CD4-positive, alpha-beta T cell treated with Interleukin-2 at 100 ng/mL for 4 hours (primary cell): ENCODE measurements around the gene MAGEB1.

Experiments used
- DNase-seq: peaks from one replicate; pipeline ENCODE4 v3.0.0-alpha.2; 2020; ENCODE audit warnings: low spot score

The MAGEB1 gene, protein sequence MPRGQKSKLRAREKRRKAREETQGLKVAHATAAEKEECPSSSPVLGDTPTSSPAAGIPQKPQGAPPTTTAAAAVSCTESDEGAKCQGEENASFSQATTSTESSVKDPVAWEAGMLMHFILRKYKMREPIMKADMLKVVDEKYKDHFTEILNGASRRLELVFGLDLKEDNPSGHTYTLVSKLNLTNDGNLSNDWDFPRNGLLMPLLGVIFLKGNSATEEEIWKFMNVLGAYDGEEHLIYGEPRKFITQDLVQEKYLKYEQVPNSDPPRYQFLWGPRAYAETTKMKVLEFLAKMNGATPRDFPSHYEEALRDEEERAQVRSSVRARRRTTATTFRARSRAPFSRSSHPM

DNA sequence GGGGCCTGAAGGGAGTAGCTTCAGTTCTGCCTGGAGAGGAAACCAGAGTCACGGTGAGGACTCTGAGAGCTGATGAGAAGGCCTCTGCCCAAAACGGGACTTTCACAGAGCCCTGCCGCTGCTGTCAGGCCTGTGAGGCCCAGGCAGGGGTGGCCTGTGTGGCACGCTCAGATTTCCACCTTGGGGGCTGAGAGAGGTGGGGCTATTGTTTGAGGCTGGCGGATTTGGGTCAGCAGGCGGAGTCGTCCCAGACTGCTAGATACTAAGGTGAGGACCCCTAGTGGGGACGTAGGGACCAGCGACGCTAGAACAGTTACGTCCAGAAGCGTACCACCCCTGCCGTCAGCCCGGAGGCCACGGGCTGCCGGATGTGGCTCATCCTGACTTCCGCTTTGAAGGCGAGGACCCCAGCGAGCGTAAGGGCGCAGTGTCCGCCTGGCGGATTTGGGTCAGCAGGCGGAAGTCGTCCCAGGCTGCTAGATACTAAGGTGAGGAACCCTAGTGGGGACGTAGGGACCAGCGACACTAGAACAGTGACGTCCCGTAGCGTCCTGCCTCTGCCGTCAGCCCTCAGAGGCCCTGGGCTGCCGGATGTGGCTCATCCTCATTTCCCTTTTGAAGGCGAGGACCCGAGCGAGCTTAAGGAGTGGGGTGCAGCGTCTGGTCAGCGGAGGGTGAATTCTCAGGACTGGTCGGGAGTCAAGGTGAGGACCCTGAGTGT lies at the start of gene MAGEB1:
TSS of gene MAGEB1 (plus strand) at position 378 of the 721 bp plus-strand sequence. CDS start 3,348 bp downstream, outside the sequence.
- DNase-seq = no peak

DNA sequence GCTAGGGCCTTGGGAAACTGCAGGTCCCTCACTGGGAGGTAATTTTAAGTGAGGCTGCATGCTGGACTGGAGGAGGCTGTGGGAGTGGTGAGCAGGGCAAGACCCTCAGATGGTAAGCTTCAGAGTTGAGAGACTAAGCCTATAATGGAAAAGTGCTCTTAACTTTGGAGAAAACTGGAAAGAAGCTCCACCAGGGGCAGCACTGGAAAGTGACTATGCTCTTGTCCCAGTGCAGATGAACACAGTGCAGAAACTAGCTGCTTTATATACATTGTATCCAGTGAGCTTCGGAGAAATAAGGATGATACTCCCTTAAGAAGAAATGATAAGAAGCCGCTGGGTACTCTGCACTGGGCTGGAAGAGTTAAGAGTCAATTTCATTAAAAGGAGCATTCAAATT lies 34.8 kb upstream of the MAGEB1 start:
- DNase-seq = no peak

DNA sequence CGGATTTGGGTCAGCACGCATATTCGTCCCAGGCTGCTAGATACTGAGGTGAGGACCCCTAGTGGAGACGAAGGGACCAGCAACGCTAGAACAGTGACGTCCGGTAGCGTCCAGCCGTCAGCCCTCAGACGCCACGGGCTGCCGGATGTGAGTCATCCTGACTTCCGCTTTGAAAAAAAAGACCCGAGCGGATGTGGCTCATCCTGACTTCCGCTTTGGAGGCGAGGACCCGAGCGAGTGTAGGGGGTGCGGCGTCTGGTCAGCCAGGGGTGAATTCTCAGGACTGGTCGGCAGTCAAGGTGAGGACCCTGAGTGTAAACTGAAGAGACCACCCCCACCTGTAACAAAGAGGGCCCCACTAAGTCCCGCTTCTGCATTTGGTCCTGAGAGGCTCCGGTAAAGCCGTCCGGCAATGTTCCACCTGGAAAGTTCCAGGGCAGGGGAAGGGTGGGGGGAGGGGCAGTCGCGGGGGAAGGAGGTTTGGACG lies 31.5 kb upstream of the MAGEB1 start, which contains the start of gene MAGEB2:
TSS of gene MAGEB2 (plus strand) at position 207 of the 487 bp plus-strand sequence. CDS start 3,018 bp downstream, outside the sequence.
- no peak for DNase-seq

DNA sequence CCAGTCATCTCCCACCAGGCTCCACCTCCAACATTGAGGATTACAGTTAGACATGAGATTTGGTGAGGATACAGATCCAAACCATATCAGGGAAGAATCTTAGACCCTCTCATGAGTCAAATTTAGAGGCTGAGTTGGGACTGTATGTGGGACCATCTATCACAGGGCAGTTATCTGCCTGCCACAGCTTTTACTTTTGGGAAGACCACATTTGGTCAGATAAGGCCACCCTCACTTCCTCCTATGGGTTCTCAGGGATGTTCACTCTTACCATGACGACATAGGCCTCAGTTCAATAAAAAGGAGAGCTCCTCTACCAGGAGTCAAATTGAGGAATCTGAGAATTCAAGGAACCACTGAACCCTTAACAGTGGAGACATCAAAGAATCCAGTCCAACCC lies 29.5 kb upstream of the MAGEB1 start:
- DNase-seq = no peak

DNA sequence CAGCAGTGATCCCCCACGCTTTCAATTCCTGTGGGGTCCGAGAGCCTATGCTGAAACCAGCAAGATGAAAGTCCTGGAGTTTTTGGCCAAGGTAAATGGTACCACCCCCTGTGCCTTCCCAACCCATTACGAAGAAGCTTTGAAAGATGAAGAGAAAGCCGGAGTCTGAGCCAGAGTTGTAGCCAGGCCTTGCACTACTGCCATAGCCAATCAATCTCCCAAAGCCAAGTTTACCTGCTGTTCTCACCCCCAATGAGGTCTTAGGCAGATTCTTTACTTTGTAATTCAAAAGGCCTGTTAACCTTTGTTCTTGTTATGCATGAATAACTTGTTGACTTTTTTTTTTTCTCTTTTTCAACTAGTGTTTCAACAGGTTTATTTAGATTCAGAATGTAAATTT lies 27.6 kb upstream of the MAGEB1 start:
- DNase-seq = no peak

DNA sequence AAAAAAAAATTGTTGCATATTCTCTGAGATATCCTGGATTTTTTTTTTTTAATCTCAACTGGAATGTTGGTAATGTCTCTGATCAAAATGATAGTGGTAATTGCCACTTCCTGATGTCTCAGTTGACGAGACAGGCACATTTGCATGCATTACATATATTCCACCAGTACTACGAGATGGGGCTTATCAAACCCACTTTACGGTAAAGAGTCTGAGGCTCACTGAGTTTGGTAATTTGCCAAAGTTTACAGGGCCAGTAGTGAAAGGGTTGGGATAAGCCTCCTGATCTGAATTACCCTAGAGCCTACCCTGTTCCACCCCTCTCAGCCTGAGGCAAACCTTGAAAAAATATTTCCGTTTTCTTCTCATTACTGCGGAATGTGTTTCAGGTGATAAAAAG lies 26.3 kb upstream of the MAGEB1 start:
- DNase-seq = no peak

DNA sequence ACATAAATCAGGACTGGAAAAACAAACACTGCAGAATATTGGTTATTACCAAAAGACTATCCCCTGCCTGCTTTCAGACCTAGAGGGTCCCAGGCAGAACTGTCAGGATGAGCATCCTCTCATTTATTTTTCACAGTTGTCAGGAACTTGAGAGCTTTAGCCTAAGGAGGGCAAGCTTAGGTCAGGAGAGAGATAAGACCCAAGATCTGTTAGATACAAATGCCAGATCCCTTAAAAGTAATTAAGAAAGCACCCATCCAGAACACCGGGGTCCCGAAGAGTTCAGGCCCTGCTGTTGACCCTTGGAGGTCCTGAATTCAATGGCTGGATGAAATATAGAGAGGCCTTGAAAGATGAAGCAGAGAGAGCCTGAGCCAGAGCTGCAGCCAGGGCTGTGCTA lies 22.4 kb upstream of the MAGEB1 start:
- no peak for DNase-seq

DNA sequence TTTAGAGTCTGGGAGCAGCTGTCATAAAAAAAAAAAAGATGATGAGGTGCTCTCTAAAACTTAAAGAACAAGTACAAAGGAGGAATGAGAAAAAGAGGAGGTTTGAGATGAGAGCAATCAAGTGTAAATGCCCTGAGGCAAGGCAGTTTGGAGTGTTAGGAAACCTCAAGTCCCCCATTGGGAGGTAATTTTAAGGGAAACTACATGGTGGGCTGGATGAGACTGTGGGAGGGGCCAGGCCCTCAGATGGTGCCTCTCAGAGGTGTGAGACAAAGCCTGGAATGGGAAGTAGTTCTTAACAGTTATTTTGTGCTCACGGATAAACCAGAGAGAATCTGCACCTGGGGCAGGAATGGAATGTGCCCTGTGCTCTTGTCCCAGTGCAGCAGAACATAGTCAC lies 18.4 kb upstream of the MAGEB1 start:
- DNase-seq = no peak

DNA sequence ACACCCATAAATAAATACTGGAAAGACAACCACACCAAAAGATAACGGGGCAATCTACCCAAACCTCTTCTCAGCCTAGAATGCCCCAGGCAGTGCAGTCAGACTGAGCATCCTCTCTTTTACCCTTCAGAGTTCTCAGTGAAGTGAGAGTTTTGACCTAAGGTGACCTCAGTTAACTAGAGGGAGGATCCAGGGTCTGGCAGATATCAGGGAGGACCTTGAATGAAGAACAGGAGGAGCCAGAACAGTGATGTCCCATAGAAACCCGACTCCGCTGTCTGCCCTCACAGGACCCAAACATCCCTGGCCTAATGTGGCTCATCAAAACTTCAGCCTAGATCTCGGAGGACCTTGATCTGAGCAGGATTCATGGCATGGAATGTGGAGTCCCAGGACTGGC lies 16.6 kb upstream of the MAGEB1 start, which contains the start of gene MAGEB3:
TSS of gene MAGEB3 (plus strand) at position 263 of the 400 bp plus-strand sequence. CDS start 5,268 bp downstream, outside the sequence.
- DNase-seq = no peak

DNA sequence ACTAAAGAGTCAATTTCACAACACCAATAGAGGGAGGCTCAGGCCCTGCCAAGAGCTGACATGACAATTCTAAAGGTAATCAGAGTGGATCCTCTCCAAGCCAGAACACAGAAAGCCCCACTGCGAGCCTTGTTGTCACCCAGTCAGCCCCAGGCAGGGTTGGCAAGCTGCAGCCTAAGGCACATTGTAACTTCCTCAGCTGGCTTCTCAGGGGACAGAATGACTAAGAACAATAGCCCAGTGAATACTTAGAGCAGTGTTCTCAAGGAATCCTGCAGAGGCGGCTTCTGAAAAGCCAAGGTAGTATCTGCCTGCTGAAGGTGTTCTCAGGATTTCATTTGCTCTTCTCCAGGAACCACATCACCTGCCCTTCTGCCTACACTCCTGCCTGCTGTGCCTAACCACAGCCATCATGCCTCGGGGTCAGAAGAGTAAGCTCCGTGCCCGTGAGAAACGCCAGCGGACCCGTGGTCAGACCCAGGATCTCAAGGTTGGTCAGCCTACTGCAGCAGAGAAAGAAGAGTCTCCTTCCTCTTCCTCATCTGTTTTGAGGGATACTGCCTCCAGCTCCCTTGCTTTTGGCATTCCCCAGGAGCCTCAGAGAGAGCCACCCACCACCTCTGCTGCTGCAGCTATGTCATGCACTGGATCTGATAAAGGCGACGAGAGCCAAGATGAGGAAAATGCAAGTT lies 5.1 kb upstream of the MAGEB1 start, which contains the start of gene MAGEB4:
TSS of gene MAGEB4 (plus strand) at position 277 of the 692 bp plus-strand sequence. CDS start at position 413, 136 bp downstream.
- DNase-seq = no peak

DNA sequence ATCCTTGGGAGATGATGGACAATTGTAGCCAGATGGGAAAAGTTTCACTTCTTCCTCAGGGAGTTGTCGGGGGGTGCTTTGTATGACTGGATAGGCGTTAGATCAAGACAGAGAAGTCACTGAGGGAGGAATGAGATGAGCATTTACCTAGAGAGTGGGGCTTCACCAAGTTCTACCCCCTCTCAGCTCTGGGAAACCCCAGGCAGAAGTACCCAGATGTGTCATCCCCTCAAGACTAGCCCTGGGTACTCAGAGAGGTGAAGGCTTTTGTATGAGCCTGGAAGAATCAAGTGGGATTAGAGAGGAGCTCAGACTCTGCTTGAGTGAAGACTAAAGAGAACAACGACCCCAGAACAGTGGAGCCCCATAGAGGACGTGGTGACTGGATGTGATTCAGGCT lies 1.9 kb downstream of the MAGEB1 start:
- no peak for DNase-seq

DNA sequence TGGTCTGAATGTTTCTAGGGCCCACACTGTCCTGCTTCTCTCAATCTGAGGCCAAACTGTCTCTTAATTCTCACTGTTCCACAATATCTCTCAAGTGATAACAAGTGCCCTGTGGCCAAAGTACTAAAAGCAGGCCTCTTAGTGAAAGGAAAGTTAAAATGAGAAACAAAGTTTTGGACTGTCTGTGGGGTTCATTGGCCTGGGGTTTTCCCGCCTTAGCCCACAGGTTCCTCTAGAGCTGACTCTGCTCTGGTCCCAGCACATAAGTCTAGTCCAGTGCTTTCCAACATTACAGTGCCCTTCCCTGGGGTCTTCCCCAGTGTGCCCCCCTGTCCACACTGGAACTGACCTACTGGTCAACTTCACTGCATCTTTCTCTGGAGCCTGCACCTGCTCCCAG lies 6.3 kb downstream of the MAGEB1 start:
- DNase-seq = no peak

DNA sequence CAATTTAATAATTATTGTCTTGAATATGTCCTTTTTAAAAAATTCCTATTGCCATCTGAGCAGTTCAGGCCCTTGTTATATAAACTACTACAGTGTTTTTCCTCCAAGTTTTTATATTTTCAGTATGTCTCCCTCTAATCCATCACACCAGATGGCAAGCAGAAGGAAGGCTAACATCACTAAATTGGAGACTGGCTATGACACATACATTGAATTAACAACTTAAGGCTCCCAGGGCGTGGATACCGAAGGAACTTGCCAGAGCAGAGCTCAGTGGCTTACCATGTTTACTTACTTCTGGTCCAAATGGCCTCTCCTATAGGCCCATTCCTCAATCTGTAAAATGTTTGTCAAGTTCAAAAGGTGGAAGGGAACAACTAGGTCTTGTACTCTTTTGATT lies 13.0 kb downstream of the MAGEB1 start:
- no peak for DNase-seq

DNA sequence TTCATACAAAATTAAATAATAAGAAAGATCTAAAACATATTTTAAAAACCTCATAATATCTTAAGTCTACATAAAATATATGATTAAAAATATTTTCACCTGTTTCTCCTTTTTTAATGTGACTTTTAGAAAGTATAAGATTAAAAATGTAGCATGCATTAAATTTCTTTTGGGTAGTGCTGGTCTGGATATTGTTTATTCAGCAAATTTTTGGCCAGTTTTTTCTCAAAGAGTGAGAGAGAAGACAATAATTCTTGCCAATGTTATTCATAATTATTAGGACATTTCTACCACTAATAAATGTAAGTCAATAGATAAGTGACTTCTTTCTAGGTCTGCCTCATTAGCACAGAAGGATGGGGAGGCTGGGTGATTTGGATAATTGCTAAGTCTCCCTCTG lies 14.1 kb downstream of the MAGEB1 start:
- DNase-seq = no peak

DNA sequence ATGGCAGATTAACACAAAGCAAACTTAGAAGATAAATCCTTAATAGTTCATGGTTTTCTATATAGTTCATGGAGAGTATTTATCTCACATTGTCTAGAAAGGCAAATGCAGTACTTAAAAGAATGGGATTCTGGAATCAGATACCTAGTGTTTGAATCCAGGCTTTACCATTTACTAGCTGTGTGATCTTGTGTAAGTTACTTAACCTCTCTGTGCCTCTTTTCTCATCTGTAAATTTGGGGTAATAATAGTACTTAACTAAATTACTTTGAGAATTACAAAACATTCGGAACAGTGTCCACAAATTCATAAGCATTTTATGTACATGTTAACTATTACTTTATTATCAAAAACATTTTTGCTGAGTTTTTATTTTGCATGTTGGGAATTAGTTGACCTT lies 15.8 kb downstream of the MAGEB1 start:
- DNase-seq = no peak

DNA sequence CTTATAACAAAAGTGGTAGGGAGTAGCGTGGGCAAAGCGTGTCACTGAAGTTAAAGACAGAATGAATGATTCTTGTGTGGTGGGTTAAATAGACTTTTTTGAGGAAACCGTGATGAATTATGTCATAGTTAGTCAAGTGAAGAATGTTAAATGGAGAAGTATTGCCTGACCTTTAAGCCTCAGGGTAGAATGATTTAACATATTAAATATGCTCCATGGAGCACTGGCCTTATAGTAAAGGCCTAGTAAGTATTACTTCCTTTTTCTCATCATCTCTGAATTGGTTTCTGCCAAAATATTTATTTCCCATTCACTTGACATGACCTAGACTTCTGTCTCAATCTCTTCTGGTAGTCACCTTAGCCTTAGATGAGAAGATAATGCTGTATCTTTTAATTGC lies 23.7 kb downstream of the MAGEB1 start:
- no peak for DNase-seq

DNA sequence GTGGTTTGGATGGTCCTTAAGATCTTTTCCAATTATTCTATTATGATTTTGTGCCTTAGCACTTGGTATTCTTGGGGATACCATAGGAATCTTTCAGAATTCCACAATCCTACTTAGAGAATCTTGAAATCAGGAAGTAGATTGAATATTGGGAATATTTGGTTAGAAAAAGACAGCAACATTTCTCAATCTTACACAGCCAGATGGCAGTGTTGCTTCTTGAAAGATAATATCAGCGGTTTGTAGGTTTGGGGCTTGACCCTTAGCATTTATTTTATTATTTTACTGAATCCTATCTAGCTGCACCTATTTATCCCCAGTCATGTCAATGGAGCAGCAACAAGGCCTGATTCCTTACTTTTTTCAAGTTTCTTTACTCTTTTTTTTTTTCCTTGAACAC lies 28.6 kb downstream of the MAGEB1 start:
- no peak for DNase-seq

DNA sequence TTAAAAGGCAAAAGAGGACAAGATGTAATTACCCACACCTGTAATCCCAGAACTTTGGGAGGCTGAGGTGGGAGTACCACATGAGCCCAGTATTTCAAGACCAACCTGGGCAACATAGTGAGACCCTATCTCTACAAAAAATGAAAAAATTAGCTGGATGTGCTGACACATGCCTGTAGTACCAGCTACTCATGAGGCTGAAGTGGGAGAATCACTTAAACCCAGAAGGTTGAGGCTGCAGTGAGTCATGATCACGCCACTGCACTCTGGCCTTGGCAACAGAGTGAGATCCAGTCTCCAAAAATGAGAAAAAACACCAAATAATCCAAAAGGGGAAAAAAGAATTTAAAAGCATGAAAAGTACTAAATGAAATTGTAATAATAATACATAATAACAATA lies 31.4 kb downstream of the MAGEB1 start:
- DNase-seq = no peak

DNA sequence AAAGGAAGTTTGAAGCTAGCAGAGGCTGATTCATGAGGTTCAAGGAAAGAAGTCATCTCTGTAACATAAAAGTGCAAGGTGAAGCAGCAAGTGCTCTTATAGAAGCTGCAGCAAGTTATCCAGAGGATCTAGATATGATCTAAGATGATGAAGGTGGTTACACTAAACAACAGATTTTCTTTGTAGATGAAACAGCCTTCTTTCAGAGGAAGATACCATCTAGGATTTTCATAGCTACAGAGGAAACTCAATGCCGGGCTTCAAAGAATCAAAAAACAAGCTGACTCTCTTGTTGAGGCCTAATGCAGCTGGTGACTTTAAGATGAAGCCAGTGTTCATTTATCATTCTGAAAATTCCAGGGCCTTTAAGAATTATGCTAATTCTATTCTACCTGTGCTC lies 33.5 kb downstream of the MAGEB1 start:
- DNase-seq = no peak

DNA sequence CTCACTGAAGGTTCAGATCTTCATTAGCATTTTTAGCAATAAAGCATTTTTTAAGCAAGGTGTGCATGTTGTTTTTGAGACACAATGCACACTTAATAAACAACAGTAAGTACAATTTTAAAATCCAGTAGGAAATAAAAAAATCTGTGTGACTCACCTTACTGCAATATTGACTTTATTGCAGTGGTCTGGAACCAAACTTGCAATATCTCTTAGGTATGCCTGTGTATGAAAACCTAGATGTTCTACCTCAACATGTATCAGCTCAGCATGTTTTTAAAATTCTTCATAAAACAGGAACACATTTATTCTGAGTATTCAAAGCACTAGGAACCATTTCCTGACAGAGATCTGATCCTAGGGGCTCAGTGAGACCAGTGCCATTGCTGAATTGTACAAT lies 35.6 kb downstream of the MAGEB1 start:
- no peak for DNase-seq

DNA sequence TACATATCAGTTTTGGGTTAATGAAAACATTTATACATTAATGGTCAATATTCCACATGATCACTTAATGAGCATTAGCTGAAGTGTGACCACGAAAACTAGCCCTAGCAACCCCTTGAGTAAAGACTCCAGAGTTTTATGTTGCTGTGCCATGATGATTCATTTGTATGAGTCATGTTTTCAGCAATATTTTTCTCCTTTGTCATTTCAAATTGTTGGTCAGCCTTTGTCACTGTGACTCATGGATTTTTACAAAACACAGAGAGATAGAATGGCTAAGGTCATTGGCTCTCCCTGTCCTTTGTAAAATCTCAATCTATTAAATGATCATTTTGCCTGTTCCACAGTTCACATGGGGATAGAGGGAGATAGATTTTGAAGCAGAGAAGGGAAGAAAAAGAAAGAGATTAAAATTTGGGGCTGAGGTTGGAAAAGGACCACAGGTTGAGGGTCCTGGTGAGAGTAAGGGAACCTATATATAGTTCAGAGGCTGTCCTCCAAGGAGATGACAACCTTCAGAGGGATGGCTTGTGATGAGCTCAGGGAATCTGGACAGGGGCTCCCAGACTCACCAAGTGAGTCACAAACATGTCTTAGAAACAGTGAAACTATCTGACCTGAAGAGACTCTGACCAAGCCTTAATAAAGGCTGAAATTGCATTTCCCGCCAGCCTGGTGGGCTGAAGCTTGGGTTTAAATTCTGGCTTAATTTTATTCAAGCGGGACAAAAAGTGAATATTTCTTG lies 36.7 kb downstream of the MAGEB1 start:
- no peak for DNase-seq
